Measurements from ENCODE around the gene PCDH19. TPM values are rescaled to one million over a fixed set of nuclear protein-coding genes. Genes with fewer than 3 reads are reported as not detected.

The PCDH19 gene
- total RNA-seq, 2 experiments from 2014 or later, result not detected

GRCh38 chrX:100340491-100341141 is 69.5 kb downstream of the PCDH19 start:
- POLR2A ChIA-PET, result no interaction called here
- no peak overlapping the region for H3K27ac Mint-ChIP-seq
- intact Hi-C loops (cut with micrococcal nuclease), result no loop called here
- no peaks in the 10 kb centered on the region for H3K9me3 Mint-ChIP-seq
- CTCF ChIA-PET, result no interaction called here
- H3K27me3 Mint-ChIP-seq, result no peaks in the 10 kb centered on the region
- no peaks in the 10 kb centered on the region for H3K36me3 Mint-ChIP-seq
- no peaks in the 10 kb centered on the region for H3K4me1 Mint-ChIP-seq (ENCODE audit: low read depth)
- no peak for DNase-seq
- H3K4me3 Mint-ChIP-seq, result no peak overlapping the region

GRCh38 chrX:100328351-100328750 is 81.7 kb downstream of the PCDH19 start:
- Mint-ChIP-seq H3K4me1 (ENCODE audit: low read depth) (no peaks in the 10 kb centered on the region), H3K9me3 (no peaks in the 10 kb centered on the region), H3K27ac (no peak overlapping the region), H3K27me3 (no peaks in the 10 kb centered on the region), H3K4me3 (no peak overlapping the region), H3K36me3 (no peaks in the 10 kb centered on the region)
- ChIA-PET CTCF (no interaction called here), POLR2A (no interaction called here)
- no peak for DNase-seq
- intact Hi-C loops (cut with micrococcal nuclease), result no loop called here

- intact Hi-C loops (cut with micrococcal nuclease), result no loop called here
- H3K27ac Mint-ChIP-seq, result no peak overlapping the region
- ChIA-PET POLR2A (no interaction called here), CTCF (no interaction called here)
- H3K27me3 Mint-ChIP-seq, result no peaks in the 10 kb centered on the region
- H3K9me3 Mint-ChIP-seq, result no peaks in the 10 kb centered on the region
- H3K36me3 Mint-ChIP-seq, result no peaks in the 10 kb centered on the region
- H3K4me3 Mint-ChIP-seq, result no peak overlapping the region
- no peak for DNase-seq
- H3K4me1 Mint-ChIP-seq (ENCODE audit: low read depth), result no peaks in the 10 kb centered on the region
Measured at GRCh38 chrX:100319716-100320115, 90.4 kb downstream of the PCDH19 start.

- POLR2A ChIA-PET, result no interaction called here
- H3K36me3 Mint-ChIP-seq, result no peaks in the 10 kb centered on the region
- intact Hi-C loops (cut with micrococcal nuclease), result no loop called here
- CTCF ChIA-PET, result interaction anchor here (0.7 kb wide), 1 partner anchor 181 kb away, joined by 3 read pairs; no protein-coding TSS in a partner anchor
- no peak overlapping the region for H3K4me3 Mint-ChIP-seq
- no peaks in the 10 kb centered on the region for H3K4me1 Mint-ChIP-seq (ENCODE audit: low read depth)
- no peaks in the 10 kb centered on the region for H3K27me3 Mint-ChIP-seq
- no peak overlapping the region for H3K27ac Mint-ChIP-seq
- no peaks in the 10 kb centered on the region for H3K9me3 Mint-ChIP-seq
- DNase-seq, result no peak
Measured at GRCh38 chrX:100316987-100317386, 93.1 kb downstream of the PCDH19 start.

- ChIA-PET POLR2A (no interaction called here), CTCF (no interaction called here)
- Mint-ChIP-seq H3K4me3 (no peak overlapping the region), H3K9me3 (no peaks in the 10 kb centered on the region), H3K27me3 (no peaks in the 10 kb centered on the region), H3K27ac (no peak overlapping the region), H3K36me3 (no peaks in the 10 kb centered on the region), H3K4me1 (ENCODE audit: low read depth) (no peaks in the 10 kb centered on the region)
- DNase-seq, result no peak
- intact Hi-C loops (cut with micrococcal nuclease), result no loop called here
Measured at GRCh38 chrX:100315566-100315965, 94.5 kb downstream of the PCDH19 start.

GRCh38 chrX:100299559-100299958 is 110.5 kb downstream of the PCDH19 start:
- CTCF ChIA-PET, result no interaction called here
- H3K27me3 Mint-ChIP-seq, result no peaks in the 10 kb centered on the region
- no peaks in the 10 kb centered on the region for H3K9me3 Mint-ChIP-seq
- no peak overlapping the region for H3K4me3 Mint-ChIP-seq
- H3K36me3 Mint-ChIP-seq, result no peaks in the 10 kb centered on the region
- H3K4me1 Mint-ChIP-seq (ENCODE audit: low read depth), result no peaks in the 10 kb centered on the region
- POLR2A ChIA-PET, result no interaction called here
- intact Hi-C loops (cut with micrococcal nuclease), result no loop called here
- no peak for DNase-seq
- no peak overlapping the region for H3K27ac Mint-ChIP-seq

- Mint-ChIP-seq H3K36me3 (no peaks in the 10 kb centered on the region), H3K4me3 (no peak overlapping the region), H3K9me3 (no peaks in the 10 kb centered on the region), H3K4me1 (ENCODE audit: low read depth) (no peaks in the 10 kb centered on the region), H3K27me3 (no peaks in the 10 kb centered on the region), H3K27ac (no peak overlapping the region)
- ChIA-PET POLR2A (no interaction called here), CTCF (no interaction called here)
- intact Hi-C loops (cut with micrococcal nuclease), result no loop called here
- no peak for DNase-seq
Measured at GRCh38 chrX:100297728-100298127, 112.3 kb downstream of the PCDH19 start.

- ChIA-PET CTCF (no interaction called here), POLR2A (no interaction called here)
- Mint-ChIP-seq H3K9me3 (no peaks in the 10 kb centered on the region), H3K4me1 (ENCODE audit: low read depth) (no peaks in the 10 kb centered on the region), H3K27ac (no peak overlapping the region), H3K4me3 (no peak overlapping the region), H3K36me3 (no peaks in the 10 kb centered on the region), H3K27me3 (no peaks in the 10 kb centered on the region)
- DNase-seq, result no peak
- intact Hi-C loops (cut with micrococcal nuclease), result no loop called here
Measured at GRCh38 chrX:100296183-100296753, 113.8 kb downstream of the PCDH19 start.

- no peaks in the 10 kb centered on the region for H3K36me3 Mint-ChIP-seq
- no peak overlapping the region for H3K4me3 Mint-ChIP-seq
- intact Hi-C loops (cut with micrococcal nuclease), result no loop called here
- no peaks in the 10 kb centered on the region for H3K9me3 Mint-ChIP-seq
- no peaks in the 10 kb centered on the region for H3K4me1 Mint-ChIP-seq (ENCODE audit: low read depth)
- CTCF ChIA-PET, result no interaction called here
- DNase-seq, result no peak
- H3K27ac Mint-ChIP-seq, result no peak overlapping the region
- no peaks in the 10 kb centered on the region for H3K27me3 Mint-ChIP-seq
- POLR2A ChIA-PET, result no interaction called here
Measured at GRCh38 chrX:100294965-100295364, 115.1 kb downstream of the PCDH19 start.

GRCh38 chrX:100289066-100289558 is 121.0 kb downstream of the PCDH19 start:
- intact Hi-C loops (cut with micrococcal nuclease), result no loop called here
- no peak for DNase-seq
- Mint-ChIP-seq H3K4me3 (no peak overlapping the region), H3K4me1 (ENCODE audit: low read depth) (no peaks in the 10 kb centered on the region), H3K27me3 (no peaks in the 10 kb centered on the region), H3K36me3 (no peaks in the 10 kb centered on the region), H3K9me3 (no peaks in the 10 kb centered on the region), H3K27ac (no peak overlapping the region)
- ChIA-PET POLR2A (no interaction called here), CTCF (no interaction called here)

- Mint-ChIP-seq H3K27me3 (no peaks in the 10 kb centered on the region), H3K36me3 (no peaks in the 10 kb centered on the region), H3K4me3 (no peak overlapping the region), H3K27ac (no peak overlapping the region), H3K9me3 (no peaks in the 10 kb centered on the region), H3K4me1 (ENCODE audit: low read depth) (no peaks in the 10 kb centered on the region)
- DNase-seq, result no peak
- intact Hi-C loops (cut with micrococcal nuclease), result no loop called here
- ChIA-PET CTCF (no interaction called here), POLR2A (no interaction called here)
Measured at GRCh38 chrX:100277231-100277630, 132.8 kb downstream of the PCDH19 start.

GRCh38 chrX:100274916-100275315 is 135.2 kb downstream of the PCDH19 start:
- H3K4me3 Mint-ChIP-seq, result no peak overlapping the region
- ChIA-PET CTCF (no interaction called here), POLR2A (no interaction called here)
- H3K27ac Mint-ChIP-seq, result no peak overlapping the region
- H3K36me3 Mint-ChIP-seq, result no peaks in the 10 kb centered on the region
- DNase-seq, result no peak
- intact Hi-C loops (cut with micrococcal nuclease), result no loop called here
- no peaks in the 10 kb centered on the region for H3K27me3 Mint-ChIP-seq
- H3K4me1 Mint-ChIP-seq (ENCODE audit: low read depth), result no peaks in the 10 kb centered on the region
- no peaks in the 10 kb centered on the region for H3K9me3 Mint-ChIP-seq

GRCh38 chrX:100265179-100265578 is 144.9 kb downstream of the PCDH19 start:
- Mint-ChIP-seq H3K4me1 (ENCODE audit: low read depth) (no peaks in the 10 kb centered on the region), H3K27ac (no peak overlapping the region), H3K9me3 (no peaks in the 10 kb centered on the region), H3K36me3 (no peaks in the 10 kb centered on the region), H3K4me3 (no peak overlapping the region), H3K27me3 (no peaks in the 10 kb centered on the region)
- no peak for DNase-seq
- intact Hi-C loops (cut with micrococcal nuclease), result no loop called here
- ChIA-PET POLR2A (no interaction called here), CTCF (no interaction called here)
